HEK293 (cell line): Measurements from ENCODE around the gene CCDC117.

Source experiments
- PATZ1 ChIP-seq: fragments of 450-650 bp; formaldehyde crosslinking; IDR thresholded peaks from 2 replicates; pipeline ENCODE4 v1.5.1; 2016; ENCODE audit warnings: missing biosample characterization, missing genetic modification characterization
- PBX3 ChIP-seq: sonication (generic); formaldehyde crosslinking; IDR thresholded peaks from 2 replicates; pipeline ENCODE4 v1.8.1; 2022; ENCODE audit warnings: mild to moderate bottlenecking, moderate library complexity, missing genetic modification reagents
- PRDM1 ChIP-seq: fragments of 450-650 bp; formaldehyde crosslinking; IDR thresholded peaks from 2 replicates; pipeline ENCODE4; 2016; ENCODE audit warnings: missing biosample characterization, missing genetic modification characterization
- SP2 ChIP-seq: fragments of 450-650 bp; formaldehyde crosslinking; IDR thresholded peaks from 2 replicates; pipeline ENCODE4 v1.5.1; 2016; ENCODE audit warnings: missing biosample characterization, missing genetic modification characterization
- ZFP41 ChIP-seq: fragments of 450-650 bp; formaldehyde crosslinking; IDR thresholded peaks from 2 replicates; pipeline ENCODE4 v1.5.1; 2016; ENCODE audit warnings: missing biosample characterization, missing genetic modification characterization, borderline replicate concordance
- ZNF280D ChIP-seq: fragments of 450-650 bp; formaldehyde crosslinking; IDR thresholded peaks from 2 replicates; pipeline ENCODE4 v1.5.1; 2016; ENCODE audit warnings: missing biosample characterization, missing genetic modification characterization
- ZNF416 ChIP-seq: fragments of 450-650 bp; formaldehyde crosslinking; IDR thresholded peaks from 2 replicates; pipeline ENCODE4 v1.5.1; 2016; ENCODE audit warnings: missing biosample characterization, missing genetic modification characterization

- TF ChIP-seq ZNF416 (tag by site-specific recombination), result no peak
- peak; percentile 99 for TF ChIP-seq PATZ1 (tag by site-specific recombination)
- TF ChIP-seq ZNF280D (tag by site-specific recombination), result no peak
- TF ChIP-seq PRDM1 (tag by site-specific recombination), result no peak
- TF ChIP-seq ZFP41 (tag by site-specific recombination), result no peak
- peak; percentile 93 for TF ChIP-seq SP2 (tag by site-specific recombination)
- TF ChIP-seq PBX3 (CRISPR knock-in tag), result no peak
Measured at GRCh38 chr22:28741785-28742561, 30.5 kb upstream of the CCDC117 start, which contains the start of the genes CHEK2 and HSCB.
